Measurements from ENCODE around the gene UBE2I.

- TF ChIP-seq POLR2A (IDR thresholded peaks at IDR 0.05; ENCODE audit: low read depth, low read length) = no peak
- no peak for TF ChIP-seq POLR2AphosphoS5 (IDR thresholded peaks at IDR 0.05; ENCODE audit: low read depth, low read length)
- no peak for TF ChIP-seq TAF1 (IDR thresholded peaks at IDR 0.05; ENCODE audit: borderline replicate concordance, low read depth, low read length)
These were observed 34.7 kb upstream of the UBE2I start for GRCh38 chr16:1274767-1275166.

Measured in GM12892 (cell line).